ENCODE results near the gene ASB16.

ASB16 gene

GRCh38 chr17:44210342-44211192 lies 40.1 kb downstream of the ASB16 start:
- DNase-seq = peak; percentile 88

GRCh38 chr17:44211281-44212265 lies 41.1 kb downstream of the ASB16 start:
- no peak for DNase-seq

GRCh38 chr17:44212507-44213402 lies 42.3 kb downstream of the ASB16 start:
- DNase-seq = no peak

GRCh38 chr17:44213403-44214229 lies 43.1 kb downstream of the ASB16 start:
- no peak for DNase-seq

- DNase-seq = no peak
Observed at GRCh38 chr17:44214230-44214494, 43.7 kb downstream of the ASB16 start.

- no peak for DNase-seq
Observed at GRCh38 chr17:44214896-44215295, 44.4 kb downstream of the ASB16 start.

- DNase-seq = no peak
Observed at GRCh38 chr17:44216173-44216572, 45.7 kb downstream of the ASB16 start.

- no peak for DNase-seq
Observed at GRCh38 chr17:44216694-44217093, 46.2 kb downstream of the ASB16 start.

GRCh38 chr17:44217738-44218343 lies 47.3 kb downstream of the ASB16 start:
- DNase-seq = no peak

GRCh38 chr17:44218344-44219107 lies 48.0 kb downstream of the ASB16 start:
- DNase-seq = peak; percentile 86 to 90

- DNase-seq = peak; percentile 62 to 69
Observed at GRCh38 chr17:44219108-44219615, 48.7 kb downstream of the ASB16 start.

GRCh38 chr17:44219616-44220212 lies 49.2 kb downstream of the ASB16 start, which contains the start of gene UBTF:
Gene UBTF, minus strand, starts transcription at chr17:44219675. Its CDS starts 1,446 bp downstream, at chr17:44218229.
- peak; percentile 68 to 75 for DNase-seq

GRCh38 chr17:44220213-44221083 lies 49.9 kb downstream of the ASB16 start:
- peak; percentile 48 to 57 for DNase-seq

GRCh38 chr17:44221084-44221861 lies 50.8 kb downstream of the ASB16 start:
- peak; percentile 52 to 54 for DNase-seq

- DNase-seq = no peak
Observed at GRCh38 chr17:44221862-44222111, 51.3 kb downstream of the ASB16 start.

GRCh38 chr17:44222112-44222869 lies 51.8 kb downstream of the ASB16 start:
- peak in 1 of 2 donors; percentile 33 for DNase-seq

GRCh38 chr17:44223541-44224071 lies 53.1 kb downstream of the ASB16 start:
- DNase-seq = no peak

All from activated CD4-positive, alpha-beta T cell treated with anti-CD3 and anti-CD28 coated beads for 4 hours (primary cell).